Limb (tissue), 2 donors: ENCODE measurements around the gene STARD10.
"Not testable (repeated sequence)": the region's sequence is repeated elsewhere in the genome, so short reads cannot be mapped to it uniquely, and the experiment has no call there.

ENCODE experiments used
- DNase-seq, 2 donors: peaks; one replicate each; pipeline ENCODE4 v3.0.0-alpha.2; 2016; ENCODE audit errors: extremely low spot score in 2 of 2

The STARD10 gene

DNA sequence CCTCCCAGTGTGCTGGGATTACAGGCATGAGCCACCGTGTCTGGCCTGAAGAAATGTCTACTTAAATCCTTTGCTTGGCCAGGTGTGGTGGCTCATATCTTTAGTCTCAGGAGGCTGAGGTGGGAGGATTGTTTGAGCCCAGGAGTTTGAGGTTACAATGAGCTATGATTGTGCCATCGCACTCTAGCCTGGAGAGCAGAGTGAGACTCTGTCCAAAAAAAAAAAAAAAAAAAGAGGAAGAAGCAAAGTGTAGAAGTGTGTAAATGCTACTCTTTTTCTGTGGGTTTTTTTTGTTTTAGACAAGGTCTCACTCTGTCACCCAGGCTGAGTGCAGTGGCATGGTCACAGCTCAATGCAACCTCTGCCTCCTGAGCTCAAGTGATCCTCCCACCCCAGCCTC lies 13.9 kb upstream of the STARD10 start:
- DNase-seq: no peak

GRCh38 chr11:72807021-72807693 lies 13.3 kb upstream of the STARD10 start:
- no peak for DNase-seq

DNA sequence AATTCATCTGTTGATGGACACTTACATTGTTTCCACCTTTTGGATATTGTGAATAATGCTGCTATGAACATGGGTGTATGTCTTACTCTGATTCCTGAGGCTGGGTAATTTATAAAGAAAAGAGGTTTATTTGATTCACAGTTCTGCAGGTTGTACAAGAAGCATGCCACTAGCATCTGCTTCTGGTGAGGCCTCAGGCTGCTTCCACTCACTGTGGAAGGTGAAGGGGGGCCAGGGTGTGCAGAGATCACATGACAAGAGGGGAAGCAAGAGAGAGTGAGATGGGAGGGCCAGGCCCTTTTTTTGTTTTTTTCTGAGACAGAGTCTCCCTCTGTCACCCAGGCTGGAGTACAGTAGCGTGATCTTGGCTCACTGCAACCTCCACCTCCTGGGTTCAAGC lies 12.5 kb upstream of the STARD10 start:
- DNase-seq: not testable (repeated sequence)

- no peak for DNase-seq
Observed at GRCh38 chr11:72805216-72805615, 11.4 kb upstream of the STARD10 start.

DNA sequence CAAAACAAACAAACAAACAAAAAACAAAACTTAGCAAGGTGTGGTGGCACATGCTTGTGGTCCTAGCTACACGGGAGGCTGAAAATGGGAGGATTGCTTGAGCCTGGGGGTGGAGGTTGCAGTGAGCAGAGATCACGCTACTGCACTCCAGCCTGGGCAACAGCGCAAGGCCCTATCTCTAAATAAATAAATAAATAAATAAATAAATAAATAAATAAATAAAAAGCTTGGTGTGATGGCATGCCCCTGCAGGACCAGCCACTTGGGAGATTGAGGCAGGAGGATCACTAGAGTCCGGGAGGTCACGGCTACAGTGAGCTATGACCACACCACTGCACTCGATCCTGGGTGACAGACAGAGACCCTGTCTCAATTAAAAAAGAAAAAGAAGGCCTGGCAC lies 9.0 kb upstream of the STARD10 start:
- DNase-seq: no peak

GRCh38 chr11:72799441-72799840 lies 5.6 kb upstream of the STARD10 start:
- no peak for DNase-seq

GRCh38 chr11:72798361-72798760 lies 4.5 kb upstream of the STARD10 start:
- DNase-seq: no peak

GRCh38 chr11:72793076-72793424 lies 797 bp downstream of the STARD10 start:
- no peak for DNase-seq

DNA sequence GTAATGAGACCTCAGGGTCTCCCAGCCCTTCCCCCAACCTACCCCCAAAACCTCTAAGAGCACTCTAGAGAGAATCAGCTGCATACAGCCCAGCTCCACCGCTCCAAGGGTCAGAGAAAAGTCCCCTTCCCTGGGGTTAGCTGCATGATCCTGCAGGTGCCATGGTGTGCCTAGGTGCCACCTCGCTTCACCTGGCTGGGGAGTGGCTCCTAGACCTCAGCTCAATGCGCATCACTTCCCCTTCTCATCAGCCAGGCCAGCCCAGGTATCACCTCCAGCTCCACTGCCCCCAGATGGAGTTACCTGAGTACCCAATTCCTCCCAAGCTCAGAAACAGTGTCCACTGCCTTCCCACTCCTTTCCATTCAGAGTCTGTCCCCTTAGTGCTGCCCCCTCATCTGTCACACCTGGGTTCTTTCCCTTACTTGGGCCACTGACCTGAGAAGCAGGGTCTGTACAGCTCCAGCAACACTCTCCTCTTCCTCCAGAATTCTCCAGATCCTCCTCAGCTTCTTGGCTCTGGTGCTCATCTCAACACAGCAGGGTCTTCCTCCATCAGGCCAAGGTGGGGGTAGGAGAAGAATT lies 1.3 kb downstream of the STARD10 start:
- DNase-seq: no peak

DNA sequence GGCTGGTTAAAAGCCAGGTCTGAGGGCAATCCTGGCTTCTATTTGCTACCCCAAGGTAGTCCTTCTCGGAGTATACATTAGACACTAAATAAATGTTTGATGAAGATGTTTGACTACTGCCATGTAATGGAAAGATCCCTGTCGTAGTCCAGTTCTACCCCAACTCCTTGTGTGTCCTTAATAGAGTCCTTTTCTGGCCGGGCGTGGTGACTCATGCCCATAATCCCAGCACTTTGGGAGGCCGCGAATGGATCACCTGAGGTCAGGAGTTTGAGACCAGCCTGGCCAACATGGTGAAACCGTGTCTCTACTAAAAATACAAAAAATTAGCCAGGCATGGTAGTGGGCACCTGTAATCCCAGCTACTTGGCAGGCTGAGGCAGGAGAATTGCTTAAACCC lies 2.6 kb downstream of the STARD10 start:
- DNase-seq: not testable (repeated sequence)

DNA sequence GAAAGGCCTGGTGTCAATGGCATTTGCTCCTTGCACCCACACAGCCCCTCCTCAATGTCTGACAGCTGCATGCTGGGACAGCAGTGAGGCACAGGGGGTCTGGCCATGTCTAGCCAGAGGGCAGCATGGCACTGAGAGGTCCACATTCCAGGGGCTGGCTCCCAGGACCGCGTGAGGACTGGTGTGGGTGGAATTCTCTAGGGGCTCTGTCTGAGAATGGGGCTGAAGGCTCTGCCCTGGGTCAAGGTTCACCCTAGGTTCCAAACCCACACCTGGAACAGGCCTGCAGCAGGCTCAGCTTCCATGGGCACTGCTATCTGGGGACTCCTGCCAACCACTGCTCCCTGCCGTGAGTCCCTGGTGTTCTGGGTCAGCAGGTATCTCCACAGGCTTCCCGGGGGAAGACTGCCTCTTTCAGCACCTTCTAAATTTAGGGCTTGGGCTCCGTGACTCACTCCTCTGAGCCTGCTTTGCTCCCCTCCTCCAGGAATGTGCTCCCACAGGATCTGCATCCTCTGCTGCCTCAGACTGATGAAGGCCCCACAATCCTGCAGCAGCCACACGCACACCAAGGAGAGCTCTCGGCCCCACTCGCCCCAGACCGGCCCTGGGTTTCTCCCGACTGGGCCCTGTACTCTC lies 4.2 kb downstream of the STARD10 start:
- DNase-seq: no peak

DNA sequence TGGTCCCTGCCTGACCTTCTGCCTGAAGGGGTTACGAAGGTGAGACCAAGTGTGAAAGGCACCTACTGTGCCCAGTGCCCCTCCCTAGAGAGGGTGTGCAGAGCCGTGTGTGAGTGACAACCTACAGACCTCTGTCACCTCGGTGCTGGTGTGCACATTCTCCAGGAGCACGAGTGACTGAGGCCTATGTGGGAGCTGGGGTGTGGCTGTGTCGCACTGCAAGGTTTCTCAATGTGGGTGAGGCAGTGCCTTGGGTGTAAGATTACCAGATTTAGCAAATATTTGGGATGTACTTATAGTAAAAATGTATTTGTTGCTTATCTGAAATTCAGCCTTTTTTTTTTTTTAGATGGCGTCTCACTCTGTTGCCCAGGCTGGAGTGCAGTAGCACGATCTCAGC lies 5.6 kb downstream of the STARD10 start:
- no peak for DNase-seq

DNA sequence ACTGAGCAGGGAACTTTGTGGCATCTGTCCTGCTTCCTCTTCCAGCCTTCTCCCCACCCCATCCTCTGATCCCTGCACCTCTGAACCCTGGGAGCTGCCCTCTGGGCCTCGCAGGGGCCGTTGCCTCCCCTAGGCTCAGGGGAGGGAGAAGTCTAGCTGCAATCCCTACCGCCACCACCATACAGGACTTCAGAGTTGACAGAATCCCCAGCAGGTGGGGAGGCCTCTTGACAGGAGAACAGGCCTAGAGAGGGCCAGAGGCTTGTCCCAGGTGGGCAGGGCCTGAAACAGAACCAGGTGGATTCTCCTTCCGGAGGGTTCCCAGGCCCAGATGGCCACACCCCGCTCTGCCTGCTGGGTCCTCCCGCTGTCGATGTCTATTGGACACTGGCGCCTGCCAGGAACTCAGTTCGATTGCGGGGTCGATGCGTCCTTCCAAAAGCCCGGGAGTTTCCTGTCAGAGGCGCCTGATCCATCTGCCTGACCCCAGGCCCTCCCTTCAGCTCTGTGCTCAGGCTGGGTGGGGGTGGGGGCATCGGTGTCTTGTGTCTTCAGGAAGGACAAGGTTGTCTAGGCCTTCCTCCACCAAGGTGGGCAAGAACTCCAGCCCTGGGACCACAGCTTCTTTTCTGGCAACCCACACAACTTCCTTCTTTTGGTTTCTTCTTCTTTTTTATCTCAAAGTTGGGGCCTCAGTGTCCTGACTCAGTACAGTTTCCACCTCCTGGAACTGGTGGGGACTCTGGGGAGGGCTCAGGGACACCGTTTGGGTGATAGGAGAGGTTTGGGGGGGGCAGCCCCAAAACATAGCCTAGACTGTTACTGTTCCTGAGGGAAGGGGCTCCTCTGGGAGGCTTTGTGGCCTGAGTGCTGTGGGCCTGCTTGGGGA lies 6.4 kb downstream of the STARD10 start:
- no peak for DNase-seq

DNA sequence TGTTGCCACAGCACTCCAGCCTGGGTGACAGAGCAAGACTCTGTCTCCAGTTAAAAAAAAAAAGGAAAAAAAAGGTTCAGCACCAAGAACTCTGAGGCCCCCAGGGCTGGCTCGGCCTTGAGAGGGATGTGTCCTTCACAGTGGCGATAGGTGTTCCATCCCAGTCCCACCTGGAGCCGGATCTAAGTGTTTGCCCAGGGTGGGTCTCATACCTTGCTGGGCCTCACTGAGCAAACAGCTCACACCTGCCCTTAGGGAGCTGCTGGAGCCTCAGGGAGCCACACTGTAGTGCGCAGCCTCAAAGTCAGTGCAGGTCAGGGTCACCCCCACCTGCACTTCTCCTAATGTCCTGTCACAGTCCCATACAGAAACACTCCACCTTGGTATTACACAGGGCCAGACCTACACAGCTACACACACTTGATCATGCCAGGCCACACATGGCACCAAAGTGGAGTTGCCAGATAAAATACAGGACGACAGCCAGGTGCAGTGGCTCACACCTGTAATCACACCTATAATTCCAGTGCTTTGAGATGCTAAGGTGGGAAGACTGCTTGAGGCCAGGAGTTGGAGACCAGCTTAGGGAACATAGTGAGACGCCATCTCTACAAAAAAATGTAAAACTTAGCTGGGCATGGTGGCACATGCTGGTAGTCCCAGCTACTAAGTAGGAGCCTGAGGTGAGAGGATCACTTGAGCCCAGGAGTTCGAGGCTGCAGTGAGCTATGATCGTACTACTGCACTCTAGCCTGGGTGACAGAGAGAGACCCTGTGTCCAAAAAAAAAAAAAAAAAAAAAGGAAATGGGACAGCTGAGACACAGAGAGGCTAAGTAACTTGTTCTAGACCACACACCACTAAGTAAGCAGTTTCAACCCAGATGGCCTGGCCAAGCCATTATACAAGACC lies 7.3 kb downstream of the STARD10 start:
- no peak for DNase-seq

DNA sequence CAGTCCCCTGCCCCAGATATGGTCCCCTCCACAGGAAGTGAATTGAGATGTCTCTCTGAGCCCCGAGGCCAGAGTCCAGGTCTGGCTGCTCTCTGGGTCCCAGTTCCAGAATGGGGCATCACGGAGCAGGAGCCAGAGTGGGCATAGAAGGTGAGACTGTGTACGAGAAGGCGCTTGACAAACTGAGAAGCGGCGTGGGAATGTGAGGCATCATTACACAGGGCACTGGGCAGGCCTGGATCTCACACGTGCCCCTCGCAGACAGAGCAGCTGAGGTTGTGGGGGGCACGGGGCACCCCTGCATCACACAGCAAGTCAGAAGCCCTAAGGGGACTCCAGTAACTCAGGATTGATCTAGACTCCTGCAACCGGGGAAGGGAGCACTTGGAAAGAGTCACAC lies 9.2 kb downstream of the STARD10 start:
- DNase-seq: no peak

- no peak for DNase-seq
Observed at GRCh38 chr11:72783144-72783905, 10.5 kb downstream of the STARD10 start.

- no peak for DNase-seq
Observed at GRCh38 chr11:72782081-72782920, 11.5 kb downstream of the STARD10 start.

DNA sequence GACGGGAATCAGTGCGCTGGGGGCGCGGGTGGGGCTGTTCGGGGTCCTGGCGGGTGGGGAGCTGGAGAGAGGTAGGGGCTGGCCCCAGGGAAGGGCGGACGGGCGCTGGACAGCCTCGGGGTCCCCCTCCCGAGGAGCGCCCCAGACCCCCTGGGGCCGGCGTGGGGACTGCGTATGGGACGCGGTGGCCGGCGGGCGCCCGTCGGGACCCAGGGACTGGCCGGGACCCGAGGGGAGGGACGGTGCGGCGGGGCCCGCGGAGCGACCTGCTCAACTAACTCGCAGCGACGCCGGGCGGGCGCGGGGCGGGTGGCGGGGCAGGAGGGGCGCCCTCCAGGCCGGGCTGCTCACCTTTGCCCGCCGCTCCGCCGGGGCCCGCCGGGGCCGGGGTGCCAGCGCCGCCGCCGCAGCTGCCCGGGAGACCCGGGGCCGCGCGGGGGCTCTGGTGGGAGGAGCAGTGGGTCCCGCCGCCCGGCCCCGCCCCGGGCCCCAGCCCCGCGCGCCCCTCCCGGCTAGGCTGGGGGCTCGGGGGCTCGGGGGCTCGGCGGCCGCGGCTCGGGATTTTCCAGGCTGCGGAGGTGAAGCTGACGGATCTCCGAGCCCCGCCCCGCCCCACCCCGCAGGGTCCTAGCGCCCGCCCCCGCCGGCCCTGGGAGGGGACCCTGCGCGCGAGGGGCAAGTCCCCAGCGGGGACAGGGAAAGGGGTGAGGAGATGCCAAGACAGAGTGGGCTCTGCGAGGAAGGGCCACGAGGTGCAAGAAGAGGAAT lies 12.3 kb downstream of the STARD10 start:
- DNase-seq: peak; percentile 43 to 75

- DNase-seq: no peak
Observed at GRCh38 chr11:72781063-72781312, 12.9 kb downstream of the STARD10 start.
